CD4-positive, alpha-beta T cell treated with Interleukin-1 beta for 1 hour (primary cell): Measurements from ENCODE around the gene BABAM2.

ENCODE experiments used
- DNase-seq, 2 donors: peaks; one replicate each; pipeline ENCODE4 v3.0.0-alpha.2; 2020 to 2022

The BABAM2 gene

GRCh38 chr2:28292491-28292890 lies 402.0 kb downstream of the BABAM2 start:
- no peak for DNase-seq

GRCh38 chr2:28293416-28293815 lies 402.9 kb downstream of the BABAM2 start:
- DNase-seq, result no peak

- DNase-seq, result no peak
These were observed 403.9 kb downstream of the BABAM2 start for GRCh38 chr2:28294451-28294850.

GRCh38 chr2:28296243-28296642 lies 405.7 kb downstream of the BABAM2 start:
- DNase-seq, result no peak

- DNase-seq, result no peak
These were observed 406.4 kb downstream of the BABAM2 start for GRCh38 chr2:28296904-28297303.

GRCh38 chr2:28297531-28297930 lies 407.0 kb downstream of the BABAM2 start:
- DNase-seq, result no peak

GRCh38 chr2:28298406-28298805 lies 407.9 kb downstream of the BABAM2 start:
- no peak for DNase-seq

GRCh38 chr2:28300485-28301341 lies 410.2 kb downstream of the BABAM2 start:
- no peak for DNase-seq

GRCh38 chr2:28305202-28305601 lies 414.7 kb downstream of the BABAM2 start:
- no peak for DNase-seq

GRCh38 chr2:28310107-28310506 lies 419.6 kb downstream of the BABAM2 start:
- DNase-seq, result no peak

- DNase-seq, result no peak
These were observed 421.2 kb downstream of the BABAM2 start for GRCh38 chr2:28311660-28312249.

- no peak for DNase-seq
These were observed 422.0 kb downstream of the BABAM2 start for GRCh38 chr2:28312307-28313219.

- DNase-seq, result no peak
These were observed 422.8 kb downstream of the BABAM2 start for GRCh38 chr2:28313220-28313784.

GRCh38 chr2:28314968-28315367 lies 424.4 kb downstream of the BABAM2 start:
- no peak for DNase-seq

- DNase-seq, result no peak
These were observed 426.2 kb downstream of the BABAM2 start for GRCh38 chr2:28316546-28317335.

- no peak for DNase-seq
These were observed 426.9 kb downstream of the BABAM2 start for GRCh38 chr2:28317390-28317789.

- no peak for DNase-seq
These were observed 427.5 kb downstream of the BABAM2 start for GRCh38 chr2:28318023-28318422.

- no peak for DNase-seq
These were observed 428.1 kb downstream of the BABAM2 start for GRCh38 chr2:28318462-28319117.

- no peak for DNase-seq
These were observed 428.8 kb downstream of the BABAM2 start for GRCh38 chr2:28319118-28320008.

- DNase-seq, result no peak
These were observed 429.5 kb downstream of the BABAM2 start for GRCh38 chr2:28320009-28320365.

GRCh38 chr2:28320371-28320770 lies 429.8 kb downstream of the BABAM2 start:
- no peak for DNase-seq
